Large intestine (tissue), 3 donors: ENCODE results near the gene USP30. TPM values are rescaled to one million over a fixed set of nuclear protein-coding genes. Genes with fewer than 3 reads are reported as not detected.

ENCODE experiments used
- DNase-seq, 2 donors: peaks; one replicate each; pipeline versions ENCODE4 v3.0.0 to v3.0.0-alpha.2; 2013
- H3K27ac ChIP-seq: one replicate; pipeline ENCODE4 v1.5.1; 2013; ENCODE audit warnings: low read length
- H3K27me3 ChIP-seq: 2 replicates; pipeline ENCODE4 v1.6.1; 2013; ENCODE audit warnings: low read length; ENCODE audit not compliant: control insufficient read depth, insufficient read depth
- H3K36me3 ChIP-seq: 2 replicates; pipeline ENCODE4 v1.6.1; 2013; ENCODE audit warnings: low read length; ENCODE audit not compliant: control insufficient read depth, insufficient read depth
- H3K4me1 ChIP-seq: one replicate; pipeline ENCODE4 v1.6.1; 2013; ENCODE audit warnings: low read length; ENCODE audit not compliant: control insufficient read depth, insufficient read depth
- H3K4me3 ChIP-seq: one replicate; pipeline ENCODE4 v1.5.1; 2013; ENCODE audit warnings: low read length
- H3K9me3 ChIP-seq: one replicate; pipeline ENCODE4 v1.6.1; 2013; ENCODE audit warnings: mild to moderate bottlenecking, low read depth, low read length, moderate library complexity; ENCODE audit not compliant: control insufficient read depth
- WGBS: methylation state at CpG from one replicate; pipeline ENCODE4 v1.1.5; 2013; ENCODE audit warnings: low lambda C conversion rate; ENCODE audit not compliant: insufficient coverage; 5-methylcytosine and 5-hydroxymethylcytosine counted together
- polyA plus RNA-seq: library from polyadenylated mRNA; unstranded; fragments of 120-200 nt; gene quantifications from one replicate; pipeline ENCODE4 v1.2.1, GENCODE V29; 2013

The USP30 gene
- polyA plus RNA-seq, 1 donor: 22.7 TPM

GRCh38 chr12:109069307-109070271, 17.2 kb downstream of the USP30 start:
- Histone ChIP-seq H3K9me3 (no peaks in the 10 kb centered on the region), H3K27me3 (no peaks in the 10 kb centered on the region), H3K36me3 (peaks cover 45% of the 10 kb centered on the region), H3K4me1 (peaks cover 34% of the 10 kb centered on the region), H3K4me3 (peak overlapping the region; percentile 25), H3K27ac (peak overlapping the region; percentile 84)
- peak; percentile 82 to 94 for DNase-seq
- WGBS: no CpG with 5 or more reads among the region's 17 CpGs

GRCh38 chr12:109074866-109075265, 22.5 kb downstream of the USP30 start:
- no peak for DNase-seq
- Histone ChIP-seq H3K4me1 (peaks cover 8% of the 10 kb centered on the region), H3K27ac (no peak overlapping the region), H3K27me3 (no peaks in the 10 kb centered on the region), H3K4me3 (no peak overlapping the region), H3K9me3 (peaks cover 7% of the 10 kb centered on the region), H3K36me3 (peaks cover 45% of the 10 kb centered on the region)

- Histone ChIP-seq H3K4me3 (no peak overlapping the region), H3K36me3 (peaks cover 73% of the 10 kb centered on the region)
- no CpG with 5 or more reads among the region's 14 CpGs for WGBS
These were observed 30.4 kb downstream of the USP30 start for GRCh38 chr12:109082751-109083150.

GRCh38 chr12:109084425-109084824, 32.0 kb downstream of the USP30 start:
- Histone ChIP-seq H3K36me3 (peaks cover 81% of the 10 kb centered on the region), H3K9me3 (no peaks in the 10 kb centered on the region), H3K4me1 (peaks cover 3% of the 10 kb centered on the region), H3K4me3 (no peak overlapping the region), H3K27ac (no peak overlapping the region), H3K27me3 (no peaks in the 10 kb centered on the region)
- WGBS: no CpG with 5 or more reads among the region's 2 CpGs
- DNase-seq: peak in 1 of 2 donors; percentile 45

More at GRCh38 chr12:109082751-109083150, 30.4 kb downstream of the USP30 start:
- no peaks in the 10 kb centered on the region for H3K27me3 ChIP-seq
- no peak overlapping the region for H3K27ac ChIP-seq
- no peak for DNase-seq
- peaks cover 7% of the 10 kb centered on the region for H3K9me3 ChIP-seq
- peaks cover 3% of the 10 kb centered on the region for H3K4me1 ChIP-seq

- Histone ChIP-seq H3K4me3 (no peak overlapping the region), H3K27me3 (no peaks in the 10 kb centered on the region), H3K27ac (no peak overlapping the region), H3K4me1 (peaks cover 3% of the 10 kb centered on the region), H3K9me3 (no peaks in the 10 kb centered on the region), H3K36me3 (peaks cover 81% of the 10 kb centered on the region)
- DNase-seq: no peak
- WGBS: 80% methylated on average over 1 of the region's 11 CpGs
These were observed 33.2 kb downstream of the USP30 start for GRCh38 chr12:109085590-109085989.

- no CpG with 5 or more reads among the region's 5 CpGs for WGBS
- Histone ChIP-seq H3K36me3 (peaks cover 67% of the 10 kb centered on the region), H3K4me3 (no peak overlapping the region), H3K27ac (no peak overlapping the region), H3K27me3 (no peaks in the 10 kb centered on the region), H3K9me3 (no peaks in the 10 kb centered on the region), H3K4me1 (peaks cover 5% of the 10 kb centered on the region)
- peak in 1 of 2 donors; percentile 49 for DNase-seq
These were observed 34.9 kb downstream of the USP30 start for GRCh38 chr12:109087250-109087649.

- H3K4me1 ChIP-seq: peaks cover 13% of the 10 kb centered on the region
- H3K36me3 ChIP-seq: peaks cover 52% of the 10 kb centered on the region
- no peaks in the 10 kb centered on the region for H3K27me3 ChIP-seq
- H3K4me3 ChIP-seq: no peak overlapping the region
- no peaks in the 10 kb centered on the region for H3K9me3 ChIP-seq
- DNase-seq: no peak
- WGBS: 100% methylated on average over 1 of the region's 6 CpGs
- H3K27ac ChIP-seq: no peak overlapping the region
These were observed 36.4 kb downstream of the USP30 start for GRCh38 chr12:109088818-109089217.

GRCh38 chr12:109089683-109090082, 37.3 kb downstream of the USP30 start:
- DNase-seq: no peak
- no peak overlapping the region for H3K27ac ChIP-seq
- no peaks in the 10 kb centered on the region for H3K27me3 ChIP-seq
- peaks cover 43% of the 10 kb centered on the region for H3K36me3 ChIP-seq
- H3K4me3 ChIP-seq: no peak overlapping the region
- 80% methylated on average over 1 of the region's 7 CpGs for WGBS
- peaks cover 13% of the 10 kb centered on the region for H3K4me1 ChIP-seq
- no peaks in the 10 kb centered on the region for H3K9me3 ChIP-seq

GRCh38 chr12:109092497-109093021, 40.2 kb downstream of the USP30 start:
- peaks cover 10% of the 10 kb centered on the region for H3K4me1 ChIP-seq
- no peak for DNase-seq
- 40% methylated on average over 1 of the region's 6 CpGs for WGBS

GRCh38 chr12:109093022-109093918, 40.9 kb downstream of the USP30 start, which contains the start of gene ALKBH2:
TSS of gene ALKBH2 (minus strand) at chr12:109093472. CDS start at chr12:109092786, 686 bp downstream.
- WGBS: 60% methylated on average over 1 of the region's 45 CpGs
- H3K9me3 ChIP-seq: no peaks in the 10 kb centered on the region
- peaks cover 17% of the 10 kb centered on the region for H3K36me3 ChIP-seq
- peak; percentile 93 to 94 for DNase-seq
- no peak within 1 kb of the TSS for H3K27ac ChIP-seq
- H3K27me3 ChIP-seq: no peaks in the 10 kb centered on the region
- H3K4me1 ChIP-seq: peaks cover 10% of the 10 kb centered on the region
- H3K4me3 ChIP-seq: peak within 1 kb of the TSS; percentile 54

More at GRCh38 chr12:109092497-109093021, 40.2 kb downstream of the USP30 start:
- no peak overlapping the region for H3K27ac ChIP-seq
- no peaks in the 10 kb centered on the region for H3K9me3 ChIP-seq
- H3K4me3 ChIP-seq: peak overlapping the region; percentile 54
- no peaks in the 10 kb centered on the region for H3K27me3 ChIP-seq
- peaks cover 21% of the 10 kb centered on the region for H3K36me3 ChIP-seq
